ENCODE measurements around the gene FAM181B.

DNA sequence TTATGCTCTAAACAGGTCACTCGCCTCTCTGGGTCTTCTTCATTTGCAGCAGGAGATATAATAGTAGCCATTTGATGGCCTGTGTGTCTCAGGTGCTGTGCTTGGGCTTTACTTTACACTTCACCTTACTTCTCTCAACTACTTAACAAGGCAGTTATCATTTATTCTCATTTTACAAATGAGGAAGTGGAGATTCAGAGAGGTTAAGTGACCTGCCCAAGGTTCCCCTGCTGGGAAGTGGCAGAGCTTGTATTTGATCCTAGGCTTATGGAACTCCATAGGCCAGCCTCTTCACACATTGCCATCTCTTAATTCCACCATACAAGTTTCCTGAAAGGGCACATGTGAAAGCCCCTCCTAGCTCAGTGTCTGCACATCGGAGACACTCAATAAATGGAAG is 30.4 kb downstream of the FAM181B start:
- TF ChIP-seq YY1 (IDR thresholded peaks at IDR 0.05; ENCODE audit: low read depth) (no peak), POLR2AphosphoS5 (IDR thresholded peaks at IDR 0.05; ENCODE audit: low read depth, low read length) (no peak), EP300 (IDR thresholded peaks at IDR 0.05; ENCODE audit: borderline replicate concordance in 1 of 2, low read depth in 1 of 2, low read length in 1 of 2) (no peak), SMC3 (IDR thresholded peaks at IDR 0.05; ENCODE audit: low read depth, low read length) (no peak), TAF1 (IDR thresholded peaks at IDR 0.05; ENCODE audit: borderline replicate concordance, low read depth, low read length) (no peak), TEAD4 (IDR thresholded peaks at IDR 0.05; ENCODE audit: borderline replicate concordance, insufficient read depth) (no peak), GABPA (IDR thresholded peaks at IDR 0.05; ENCODE audit: low read depth) (no peak)
- TF ChIP-seq, protein P1, sequence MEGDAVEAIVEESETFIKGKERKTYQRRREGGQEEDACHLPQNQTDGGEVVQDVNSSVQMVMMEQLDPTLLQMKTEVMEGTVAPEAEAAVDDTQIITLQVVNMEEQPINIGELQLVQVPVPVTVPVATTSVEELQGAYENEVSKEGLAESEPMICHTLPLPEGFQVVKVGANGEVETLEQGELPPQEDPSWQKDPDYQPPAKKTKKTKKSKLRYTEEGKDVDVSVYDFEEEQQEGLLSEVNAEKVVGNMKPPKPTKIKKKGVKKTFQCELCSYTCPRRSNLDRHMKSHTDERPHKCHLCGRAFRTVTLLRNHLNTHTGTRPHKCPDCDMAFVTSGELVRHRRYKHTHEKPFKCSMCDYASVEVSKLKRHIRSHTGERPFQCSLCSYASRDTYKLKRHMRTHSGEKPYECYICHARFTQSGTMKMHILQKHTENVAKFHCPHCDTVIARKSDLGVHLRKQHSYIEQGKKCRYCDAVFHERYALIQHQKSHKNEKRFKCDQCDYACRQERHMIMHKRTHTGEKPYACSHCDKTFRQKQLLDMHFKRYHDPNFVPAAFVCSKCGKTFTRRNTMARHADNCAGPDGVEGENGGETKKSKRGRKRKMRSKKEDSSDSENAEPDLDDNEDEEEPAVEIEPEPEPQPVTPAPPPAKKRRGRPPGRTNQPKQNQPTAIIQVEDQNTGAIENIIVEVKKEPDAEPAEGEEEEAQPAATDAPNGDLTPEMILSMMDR (IDR thresholded peaks at IDR 0.05), result no peak
- TF ChIP-seq, protein P2, sequence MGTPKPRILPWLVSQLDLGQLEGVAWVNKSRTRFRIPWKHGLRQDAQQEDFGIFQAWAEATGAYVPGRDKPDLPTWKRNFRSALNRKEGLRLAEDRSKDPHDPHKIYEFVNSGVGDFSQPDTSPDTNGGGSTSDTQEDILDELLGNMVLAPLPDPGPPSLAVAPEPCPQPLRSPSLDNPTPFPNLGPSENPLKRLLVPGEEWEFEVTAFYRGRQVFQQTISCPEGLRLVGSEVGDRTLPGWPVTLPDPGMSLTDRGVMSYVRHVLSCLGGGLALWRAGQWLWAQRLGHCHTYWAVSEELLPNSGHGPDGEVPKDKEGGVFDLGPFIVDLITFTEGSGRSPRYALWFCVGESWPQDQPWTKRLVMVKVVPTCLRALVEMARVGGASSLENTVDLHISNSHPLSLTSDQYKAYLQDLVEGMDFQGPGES (IDR thresholded peaks at IDR 0.05; ENCODE audit: low read depth, low read length), result no peak
- TF ChIP-seq, protein P3, sequence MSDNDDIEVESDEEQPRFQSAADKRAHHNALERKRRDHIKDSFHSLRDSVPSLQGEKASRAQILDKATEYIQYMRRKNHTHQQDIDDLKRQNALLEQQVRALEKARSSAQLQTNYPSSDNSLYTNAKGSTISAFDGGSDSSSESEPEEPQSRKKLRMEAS (IDR thresholded peaks at IDR 0.05; ENCODE audit: low read depth), result no peak
